ENCODE data around the gene TRPM2.

DNA sequence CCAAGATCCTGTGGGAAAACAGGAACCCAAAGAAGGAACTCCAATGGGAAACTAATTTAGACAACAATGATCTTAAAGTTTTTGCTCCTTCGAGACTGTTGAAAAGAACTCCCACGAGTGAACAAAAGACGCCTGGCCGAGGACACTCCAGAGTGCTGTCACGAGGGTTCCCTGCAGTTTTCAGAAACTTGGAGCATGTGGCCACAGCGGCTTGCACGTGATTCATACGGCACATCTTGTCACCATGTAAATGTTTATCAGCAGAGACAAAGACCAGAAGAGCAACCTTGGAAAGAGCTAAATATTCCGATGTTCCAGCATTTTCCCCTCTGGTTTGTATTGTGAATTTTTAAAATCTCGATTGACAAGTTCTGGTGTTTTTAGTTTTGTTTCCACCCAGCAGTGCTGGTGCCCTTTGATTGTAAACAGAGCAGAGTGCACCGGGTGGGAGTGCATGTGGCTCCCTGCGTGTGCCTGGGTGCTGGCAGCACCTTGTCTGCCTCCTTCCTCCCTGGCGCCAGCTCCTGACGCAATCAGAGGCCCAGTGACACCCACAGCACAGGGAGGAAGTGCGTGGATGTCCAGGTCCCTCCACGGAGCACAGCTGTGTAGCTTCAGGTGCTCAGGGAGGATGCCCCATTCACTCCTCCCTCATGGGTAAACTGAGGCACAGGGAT is 124.8 kb downstream of the TRPM2 start:
- TF ChIP-seq, protein P1, sequence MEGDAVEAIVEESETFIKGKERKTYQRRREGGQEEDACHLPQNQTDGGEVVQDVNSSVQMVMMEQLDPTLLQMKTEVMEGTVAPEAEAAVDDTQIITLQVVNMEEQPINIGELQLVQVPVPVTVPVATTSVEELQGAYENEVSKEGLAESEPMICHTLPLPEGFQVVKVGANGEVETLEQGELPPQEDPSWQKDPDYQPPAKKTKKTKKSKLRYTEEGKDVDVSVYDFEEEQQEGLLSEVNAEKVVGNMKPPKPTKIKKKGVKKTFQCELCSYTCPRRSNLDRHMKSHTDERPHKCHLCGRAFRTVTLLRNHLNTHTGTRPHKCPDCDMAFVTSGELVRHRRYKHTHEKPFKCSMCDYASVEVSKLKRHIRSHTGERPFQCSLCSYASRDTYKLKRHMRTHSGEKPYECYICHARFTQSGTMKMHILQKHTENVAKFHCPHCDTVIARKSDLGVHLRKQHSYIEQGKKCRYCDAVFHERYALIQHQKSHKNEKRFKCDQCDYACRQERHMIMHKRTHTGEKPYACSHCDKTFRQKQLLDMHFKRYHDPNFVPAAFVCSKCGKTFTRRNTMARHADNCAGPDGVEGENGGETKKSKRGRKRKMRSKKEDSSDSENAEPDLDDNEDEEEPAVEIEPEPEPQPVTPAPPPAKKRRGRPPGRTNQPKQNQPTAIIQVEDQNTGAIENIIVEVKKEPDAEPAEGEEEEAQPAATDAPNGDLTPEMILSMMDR (IDR thresholded peaks at IDR 0.05; ENCODE audit: extremely low read depth in 1 of 2, insufficient read depth in 1 of 2, low read depth in 1 of 2, low read length in 2 of 2) = no peak
- no peak for TF ChIP-seq POLR2A (IDR thresholded peaks at IDR 0.05; ENCODE audit: low read depth, low read length)

Data from endothelial cell of umbilical vein (primary cell).